HG03378 (cell line): ENCODE results near the gene RAB39B.

Experiments used
- ATAC-seq: cut with Tn5 transposase; IDR thresholded peaks from one replicate; pipeline ENCODE4 v1.9.1; 2021; ENCODE audit warnings: mild to moderate bottlenecking, moderate library complexity; ENCODE audit not compliant: unreplicated experiment

Gene RAB39B

GRCh38 chrX:155216179-155216939 is 47.9 kb downstream of the RAB39B start, which contains the start of gene VBP1:
VBP1 (plus strand) TSS chrX:155216460; CDS start chrX:155216483, 23 bp downstream.
- peak; percentile 92 for ATAC-seq

- ATAC-seq = peak; percentile 25
Observed at GRCh38 chrX:155215443-155216178, 48.7 kb downstream of the RAB39B start.

- ATAC-seq = no peak
Observed at GRCh38 chrX:155213731-155214130, 50.6 kb downstream of the RAB39B start.

DNA sequence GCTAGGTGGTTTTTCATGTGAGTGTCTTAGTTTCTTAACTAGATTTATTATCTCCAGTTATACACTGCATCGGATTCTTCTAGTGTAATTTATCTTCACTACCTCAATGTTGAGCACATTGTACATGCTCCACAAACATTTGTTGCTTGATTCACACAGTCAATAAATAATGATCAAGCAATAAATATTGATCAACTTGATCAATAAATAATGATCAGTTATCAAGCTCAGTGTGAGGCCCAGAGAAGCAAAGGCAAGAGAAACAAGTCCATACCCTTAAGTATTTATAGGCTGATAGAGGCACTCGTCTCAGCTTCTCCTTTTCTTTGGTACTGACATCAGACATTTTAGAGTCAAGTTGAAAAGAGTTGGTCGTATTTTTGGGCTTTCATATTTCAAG is 53.1 kb downstream of the RAB39B start:
- no peak for ATAC-seq
